Esophagus squamous epithelium (tissue), 4 donors: ENCODE measurements around the gene CCDC15.

Experiments
- POLR2A ChIP-seq, 4 donors: fragments of 450-650 bp; IDR thresholded peaks; one replicate each; pipeline ENCODE4 v1.6.1; 2017; ENCODE audit warnings: antibody characterized with exemption in 4 of 4, mild to moderate bottlenecking in 4 of 4, moderate library complexity in 3 of 4
- TF ChIP-seq, protein P1 (sequence below), 6 experiments: fragments of 450-650 bp in 4 of 6; fragments of 200-600 bp in 2 of 6; sonication (generic) in 2 of 6; IDR thresholded peaks; one replicate each; pipeline ENCODE4 v1.5.1; 2016 to 2019; ENCODE audit warnings: antibody characterized with exemption in 6 of 6, mild to moderate bottlenecking in 4 of 6, moderate library complexity in 4 of 6

DNA sequence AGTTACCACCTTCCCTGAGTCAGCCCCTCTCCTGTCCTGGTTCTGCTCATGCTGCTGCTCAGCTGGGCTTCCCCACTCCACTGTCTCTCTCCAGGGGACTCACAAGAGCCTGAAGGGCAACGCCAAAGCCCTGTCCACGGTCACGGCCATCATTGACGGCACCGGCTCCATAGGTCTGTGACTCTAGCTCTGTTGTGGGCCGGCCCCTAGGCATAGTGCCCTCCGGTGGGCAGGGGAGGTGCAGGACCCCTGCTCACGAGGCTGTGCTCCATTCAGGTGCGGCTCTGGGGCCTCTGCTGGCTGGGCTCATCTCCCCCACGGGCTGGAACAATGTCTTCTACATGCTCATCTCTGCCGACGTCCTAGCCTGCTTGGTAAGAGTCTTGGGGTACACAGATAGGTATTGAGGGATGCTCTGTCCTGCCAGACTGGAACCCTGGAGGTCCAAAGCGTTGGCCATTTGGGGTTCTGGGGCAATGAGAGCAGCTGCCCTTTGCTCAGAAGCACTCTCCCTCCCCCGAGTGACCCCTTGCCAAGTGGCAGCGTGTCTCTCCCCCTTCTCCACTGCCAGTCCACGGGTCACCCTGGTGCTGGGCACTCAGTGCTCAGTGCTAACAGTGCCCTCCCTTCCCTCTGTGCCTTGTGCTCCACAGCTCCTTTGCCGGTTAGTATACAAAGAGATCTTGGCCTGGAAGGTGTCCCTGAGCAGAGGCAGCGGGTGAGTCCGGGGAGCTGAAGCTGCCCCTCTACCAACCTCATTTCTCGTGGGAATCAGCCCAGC is 131.5 kb downstream of the CCDC15 start:
- TF ChIP-seq, protein P1, sequence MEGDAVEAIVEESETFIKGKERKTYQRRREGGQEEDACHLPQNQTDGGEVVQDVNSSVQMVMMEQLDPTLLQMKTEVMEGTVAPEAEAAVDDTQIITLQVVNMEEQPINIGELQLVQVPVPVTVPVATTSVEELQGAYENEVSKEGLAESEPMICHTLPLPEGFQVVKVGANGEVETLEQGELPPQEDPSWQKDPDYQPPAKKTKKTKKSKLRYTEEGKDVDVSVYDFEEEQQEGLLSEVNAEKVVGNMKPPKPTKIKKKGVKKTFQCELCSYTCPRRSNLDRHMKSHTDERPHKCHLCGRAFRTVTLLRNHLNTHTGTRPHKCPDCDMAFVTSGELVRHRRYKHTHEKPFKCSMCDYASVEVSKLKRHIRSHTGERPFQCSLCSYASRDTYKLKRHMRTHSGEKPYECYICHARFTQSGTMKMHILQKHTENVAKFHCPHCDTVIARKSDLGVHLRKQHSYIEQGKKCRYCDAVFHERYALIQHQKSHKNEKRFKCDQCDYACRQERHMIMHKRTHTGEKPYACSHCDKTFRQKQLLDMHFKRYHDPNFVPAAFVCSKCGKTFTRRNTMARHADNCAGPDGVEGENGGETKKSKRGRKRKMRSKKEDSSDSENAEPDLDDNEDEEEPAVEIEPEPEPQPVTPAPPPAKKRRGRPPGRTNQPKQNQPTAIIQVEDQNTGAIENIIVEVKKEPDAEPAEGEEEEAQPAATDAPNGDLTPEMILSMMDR (IDR thresholded peaks at IDR 0.05): no peak
- no peak for TF ChIP-seq POLR2A (IDR thresholded peaks at IDR 0.05)
